HL-60 (cell line): ENCODE data around the gene B3GALNT1.

Experiments
- GABPA ChIP-seq: IDR thresholded peaks from 2 replicates; pipeline ENCODE4 v1.6.1; 2012; ENCODE audit warnings: low read depth
- POLR2AphosphoS5 ChIP-seq: IDR thresholded peaks from 2 replicates; pipeline ENCODE4 v1.6.1; 2012; ENCODE audit warnings: low read depth
- TF ChIP-seq, protein P1 (sequence below): IDR thresholded peaks from one replicate; pipeline ENCODE4 v1.5.1; 2011; ENCODE audit warnings: low read length, control low read depth, inconsistent platforms; ENCODE audit not compliant: insufficient read depth

DNA sequence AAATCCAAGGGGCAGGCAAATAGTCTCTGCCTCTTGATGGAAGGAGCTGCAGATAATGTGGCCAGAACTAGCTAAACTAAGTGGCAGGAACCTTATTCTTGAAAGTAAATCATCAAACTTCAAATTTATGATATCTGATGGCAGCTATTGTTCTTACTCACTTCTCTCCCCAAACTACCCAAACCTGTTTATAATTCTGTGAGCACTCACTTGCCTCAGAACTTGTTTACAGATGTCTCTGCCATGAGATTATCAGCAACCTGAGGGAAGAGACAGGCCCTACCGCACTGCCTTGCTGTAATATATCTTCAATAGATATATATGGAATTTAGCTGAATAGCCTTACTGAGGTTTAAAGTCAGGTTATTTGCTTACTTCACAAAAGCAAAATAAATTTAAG, 2.2 kb upstream of the B3GALNT1 start:
- TF ChIP-seq, protein P1, sequence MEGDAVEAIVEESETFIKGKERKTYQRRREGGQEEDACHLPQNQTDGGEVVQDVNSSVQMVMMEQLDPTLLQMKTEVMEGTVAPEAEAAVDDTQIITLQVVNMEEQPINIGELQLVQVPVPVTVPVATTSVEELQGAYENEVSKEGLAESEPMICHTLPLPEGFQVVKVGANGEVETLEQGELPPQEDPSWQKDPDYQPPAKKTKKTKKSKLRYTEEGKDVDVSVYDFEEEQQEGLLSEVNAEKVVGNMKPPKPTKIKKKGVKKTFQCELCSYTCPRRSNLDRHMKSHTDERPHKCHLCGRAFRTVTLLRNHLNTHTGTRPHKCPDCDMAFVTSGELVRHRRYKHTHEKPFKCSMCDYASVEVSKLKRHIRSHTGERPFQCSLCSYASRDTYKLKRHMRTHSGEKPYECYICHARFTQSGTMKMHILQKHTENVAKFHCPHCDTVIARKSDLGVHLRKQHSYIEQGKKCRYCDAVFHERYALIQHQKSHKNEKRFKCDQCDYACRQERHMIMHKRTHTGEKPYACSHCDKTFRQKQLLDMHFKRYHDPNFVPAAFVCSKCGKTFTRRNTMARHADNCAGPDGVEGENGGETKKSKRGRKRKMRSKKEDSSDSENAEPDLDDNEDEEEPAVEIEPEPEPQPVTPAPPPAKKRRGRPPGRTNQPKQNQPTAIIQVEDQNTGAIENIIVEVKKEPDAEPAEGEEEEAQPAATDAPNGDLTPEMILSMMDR, result no peak
- TF ChIP-seq POLR2AphosphoS5, result no peak
- TF ChIP-seq GABPA, result no peak
